Tibial nerve (tissue), 4 donors: ENCODE results near the gene MGLL. TPM values are rescaled to one million over a fixed set of nuclear protein-coding genes. Genes with fewer than 3 reads are reported as not detected.

Experiments used
- DNase-seq, 2 donors: peaks; one replicate each; pipeline ENCODE4 v3.0.0-alpha.2; 2019; ENCODE audit warnings: low spot score in 2 of 2
- H3K27ac ChIP-seq, 4 donors: fragments of 200-600 bp; sonication (generic) in 3 of 4; one replicate each; pipeline ENCODE4 v1.5.1; 2017 to 2019; ENCODE audit warnings: mild to moderate bottlenecking in 1 of 4
- H3K27me3 ChIP-seq, 2 donors: fragments of 200-600 bp; sonication (generic) in 1 of 2; one replicate each; pipeline versions ENCODE4 v1.5.1 to v1.6.0; 2017 to 2019
- H3K36me3 ChIP-seq, 3 donors: fragments of 200-600 bp; sonication (generic); one replicate each; pipeline ENCODE4 v1.5.1; 2018 to 2019
- H3K4me1 ChIP-seq, 4 donors: fragments of 200-600 bp; sonication (generic) in 3 of 4; one replicate each; pipeline ENCODE4 v1.5.1; 2017 to 2019
- H3K4me3 ChIP-seq, 4 donors: fragments of 200-600 bp; sonication (generic) in 3 of 4; one replicate each; pipeline ENCODE4 v1.5.1; 2017 to 2019; ENCODE audit warnings: mild to moderate bottlenecking in 1 of 4, moderate library complexity in 1 of 4
- H3K9me3 ChIP-seq, 4 donors: fragments of 200-600 bp; sonication (generic) in 3 of 4; one replicate each; pipeline ENCODE4 v1.5.1; 2017 to 2019
- CTCF ChIP-seq, 5 experiments: fragments of 200-600 bp in 3 of 5; fragments of 450-650 bp in 2 of 5; sonication (generic) in 3 of 5; IDR thresholded peaks; one replicate each; pipeline ENCODE4 v1.5.1; 2016 to 2019; ENCODE audit warnings: antibody characterized with exemption in 5 of 5, mild to moderate bottlenecking in 3 of 5, moderate library complexity in 2 of 5
- EP300 ChIP-seq, 2 donors: sonication (generic); formaldehyde crosslinking; IDR thresholded peaks; one replicate each; pipeline ENCODE4 v1.6.1; 2017; ENCODE audit warnings: antibody characterized with exemption in 2 of 2, mild to moderate bottlenecking in 1 of 2
- POLR2A ChIP-seq, 2 donors: fragments of 450-650 bp; IDR thresholded peaks; one replicate each; pipeline ENCODE4 v1.6.1; 2017; ENCODE audit warnings: antibody characterized with exemption in 2 of 2, mild to moderate bottlenecking in 2 of 2, moderate library complexity in 2 of 2
- WGBS, 2 donors: methylation state at CpG; one replicate each; pipeline ENCODE4 v1.1.5; 2018; 5-methylcytosine and 5-hydroxymethylcytosine counted together
- total RNA-seq, 4 donors: library from RNA; depleted of rRNA; stranded (reverse); fragments of >200 nt; gene quantifications; one replicate each; pipeline ENCODE4 v1.1.0, GENCODE V29; 2016

The MGLL gene
- total RNA-seq, 4 donors from 2014 or later = 67.5 to 96.6 (median 86.1) TPM

GRCh38 chr3:127847236-127847720 lies 25.0 kb upstream of the MGLL start:
- no peaks in the 10 kb centered on the region for H3K9me3 ChIP-seq
- H3K36me3 ChIP-seq = no peaks in the 10 kb centered on the region
- H3K4me1 ChIP-seq = peaks cover 0 to 15% (median 0%) of the 10 kb centered on the region in 4 donors
- no peak for DNase-seq
- H3K4me3 ChIP-seq = no peak overlapping the region
- no peak overlapping the region for H3K27ac ChIP-seq
- 93 to 95% methylated on average over 4 of the region's 4 CpGs for WGBS, 2 donors
- no peaks in the 10 kb centered on the region for H3K27me3 ChIP-seq
- TF ChIP-seq POLR2A (IDR thresholded peaks at IDR 0.05) (no peak), EP300 (IDR thresholded peaks at IDR 0.05) (no peak), CTCF (IDR thresholded peaks at IDR 0.05) (no peak)

GRCh38 chr3:127846576-127846975 lies 24.3 kb upstream of the MGLL start:
- no peak for TF ChIP-seq POLR2A (IDR thresholded peaks at IDR 0.05)
- no peak for TF ChIP-seq EP300 (IDR thresholded peaks at IDR 0.05)
- no peak for TF ChIP-seq CTCF (IDR thresholded peaks at IDR 0.05)
- Histone ChIP-seq H3K36me3 (no peaks in the 10 kb centered on the region), H3K9me3 (no peaks in the 10 kb centered on the region), H3K27me3 (no peaks in the 10 kb centered on the region), H3K4me1 (peaks cover 0 to 15% (median 0%) of the 10 kb centered on the region in 4 donors), H3K27ac (no peak overlapping the region), H3K4me3 (no peak overlapping the region)
- 21 to 24% methylated on average over 1 of the region's 1 CpG for WGBS, 2 donors
- DNase-seq = no peak

- H3K9me3 ChIP-seq = no peaks in the 10 kb centered on the region
- peaks cover 0 to 15% (median 0%) of the 10 kb centered on the region in 4 donors for H3K4me1 ChIP-seq
- no peak for DNase-seq
- H3K27ac ChIP-seq = no peak overlapping the region
- no peaks in the 10 kb centered on the region for H3K27me3 ChIP-seq
- WGBS, 2 donors = 89 to 92% methylated on average over 6 of the region's 6 CpGs
- TF ChIP-seq POLR2A (IDR thresholded peaks at IDR 0.05) = no peak
- no peak for TF ChIP-seq EP300 (IDR thresholded peaks at IDR 0.05)
- no peak for TF ChIP-seq CTCF (IDR thresholded peaks at IDR 0.05)
- no peaks in the 10 kb centered on the region for H3K36me3 ChIP-seq
- H3K4me3 ChIP-seq = no peak overlapping the region
Measured at GRCh38 chr3:127844326-127844942, 22.1 kb upstream of the MGLL start.

- WGBS, 2 donors = 72 to 74% methylated on average over 8 of the region's 8 CpGs
- TF ChIP-seq CTCF (IDR thresholded peaks at IDR 0.05) (no peak), POLR2A (IDR thresholded peaks at IDR 0.05) (no peak), EP300 (IDR thresholded peaks at IDR 0.05) (no peak)
- Histone ChIP-seq H3K36me3 (no peaks in the 10 kb centered on the region), H3K4me3 (no peak overlapping the region), H3K27me3 (no peaks in the 10 kb centered on the region), H3K27ac (no peak overlapping the region), H3K4me1 (no peaks in the 10 kb centered on the region), H3K9me3 (no peaks in the 10 kb centered on the region)
- DNase-seq = no peak
Measured at GRCh38 chr3:127840671-127841070, 18.4 kb upstream of the MGLL start.

GRCh38 chr3:127839099-127839498 lies 16.8 kb upstream of the MGLL start:
- H3K27ac ChIP-seq = no peak overlapping the region
- H3K27me3 ChIP-seq = no peaks in the 10 kb centered on the region
- no peaks in the 10 kb centered on the region for H3K4me1 ChIP-seq
- 93 to 94% methylated on average over 5 of the region's 5 CpGs for WGBS, 2 donors
- no peak for DNase-seq
- TF ChIP-seq EP300 (IDR thresholded peaks at IDR 0.05) (no peak), CTCF (IDR thresholded peaks at IDR 0.05) (no peak), POLR2A (IDR thresholded peaks at IDR 0.05) (no peak)
- no peaks in the 10 kb centered on the region for H3K9me3 ChIP-seq
- no peaks in the 10 kb centered on the region for H3K36me3 ChIP-seq
- no peak overlapping the region for H3K4me3 ChIP-seq
